K562 (cell line): ENCODE data around the gene SPDYE1. TPM values are rescaled to one million over a fixed set of nuclear protein-coding genes. Genes with fewer than 3 reads are reported as not detected.
"Not testable (repeated sequence)": the region's sequence is repeated elsewhere in the genome, so short reads cannot be mapped to it uniquely, and the experiment has no call there.

Experiments used
- ARID1B ChIP-seq: fragments of 450-650 bp; IDR thresholded peaks from 2 replicates; pipeline ENCODE4 v1.6.1; 2016; ENCODE audit warnings: antibody characterized with exemption, mild to moderate bottlenecking, inconsistent platforms
- ATF3 ChIP-seq, 2 experiments: fragments of 450-650 bp in 1 of 2; sonication (generic) in 1 of 2; formaldehyde crosslinking in 1 of 2; IDR thresholded peaks in 1 of 2; conservative IDR thresholded peaks in 1 of 2; 2 replicates each; pipeline versions ENCODE4 v1.6.1 to v1.8.1; 2016 to 2023; ENCODE audit warnings: mild to moderate bottlenecking in 2 of 2, moderate library complexity in 2 of 2, inconsistent platforms in 1 of 2, missing genetic modification reagents in 1 of 2
- CTBP1 ChIP-seq: fragments of 450-650 bp; IDR thresholded peaks from 2 replicates; pipeline ENCODE4 v1.6.1; 2016; ENCODE audit warnings: borderline replicate concordance
- E2F8 ChIP-seq: fragments of 450-650 bp; IDR thresholded peaks from 2 replicates; pipeline ENCODE4 v1.7.1; 2018; ENCODE audit warnings: mild to moderate bottlenecking, low read depth; ENCODE audit not compliant: partially characterized antibody
- ELF2 ChIP-seq: fragments of 250-450 bp; sonication (Bioruptor Pico); IDR thresholded peaks from 2 replicates; pipeline ENCODE4 v1.5.0; 2021; ENCODE audit warnings: mild to moderate bottlenecking
- EP400 ChIP-seq: fragments of 450-650 bp; IDR thresholded peaks from 2 replicates; pipeline ENCODE4 v1.6.1; 2017; ENCODE audit warnings: antibody characterized with exemption, mild to moderate bottlenecking, moderate library complexity
- HDAC2 ChIP-seq: fragments of 450-650 bp; IDR thresholded peaks from 2 replicates; pipeline ENCODE4 v1.6.1; 2016; ENCODE audit warnings: mild to moderate bottlenecking
- KDM5B ChIP-seq: fragments of 200-600 bp; sonication (generic); IDR thresholded peaks from 2 replicates; pipeline ENCODE4 v1.6.1; 2012; ENCODE audit warnings: low read depth, mild to moderate bottlenecking, moderate library complexity, low read length, control low read depth, inconsistent platforms; ENCODE audit not compliant: insufficient replicate concordance
- NRF1 ChIP-seq, 2 experiments: fragments of 450-650 bp; IDR thresholded peaks in 1 of 2; conservative IDR thresholded peaks in 1 of 2; 2 replicates each; pipeline ENCODE4 v1.6.1; 2014; ENCODE audit warnings: mild to moderate bottlenecking in 2 of 2
- RBM25 ChIP-seq: fragments of 200-400 bp; formaldehyde crosslinking; IDR thresholded peaks from 2 replicates; pipeline ENCODE4 v1.6.1; 2018; ENCODE audit warnings: low read length, low read depth, moderate library complexity; ENCODE audit not compliant: severe bottlenecking
- SUPT5H ChIP-seq: fragments of 450-650 bp; IDR thresholded peaks from 2 replicates; pipeline ENCODE4 v1.6.1; 2016
- YY1 ChIP-seq, 3 experiments: IDR thresholded peaks; 2 replicates each; pipeline ENCODE4 v1.6.1; 2011; ENCODE audit warnings: low read length in 2 of 3, mild to moderate bottlenecking in 2 of 3, moderate library complexity in 2 of 3, borderline replicate concordance in 1 of 3, control low read depth in 1 of 3, low read depth in 1 of 3; ENCODE audit not compliant: insufficient read depth in 3 of 3, insufficient replicate concordance in 2 of 3, control insufficient read depth in 1 of 3, insufficient read length in 1 of 3; ENCODE audit errors: extremely low read depth in 1 of 3
- polyA plus RNA-seq, 8 experiments: library from polyadenylated mRNA; depleted of rRNA in 4 of 8; stranded (reverse) in 5 of 8; unstranded in 3 of 8; fragments of >200 nt; fragmentation: Nextera tagmentation in 2 of 8; fragmentation: Illumina TruSeq in 1 of 8; extraction: Ambion mirVana in 2 of 8; extraction: Trizol in 1 of 8; gene quantifications; 2 replicates each; pipeline versions ENCODE4 v1.2.1 to v1.2.3, GENCODE V29; 2011 to 2014; ENCODE audit warnings: inconsistent platforms in 1 of 8, missing spikeins in 1 of 8
- total RNA-seq, 7 experiments: library from RNA; depleted of rRNA in 6 of 7; stranded (reverse); fragments of >200 nt in 6 of 7; fragmentation: Illumina TruSeq in 2 of 7; extraction: Trizol in 2 of 7; gene quantifications; 2 replicates each; pipeline versions ENCODE4 v1.2.1 to v1.2.3, GENCODE V29; 2011 to 2021; ENCODE audit warnings: low replicate concordance in 1 of 7
- TF ChIP-seq, protein P1 (sequence below): sonication (generic); formaldehyde crosslinking; IDR thresholded peaks from 2 replicates; pipeline ENCODE4 v1.8.0; 2022; ENCODE audit warnings: mild to moderate bottlenecking, missing genetic modification reagents

Gene SPDYE1
- total and polyA plus RNA-seq, 9 of the 15 experiments (the other 6 are each of a cell fraction or from before 2014, with no cell fraction given), result 0.04 to 0.10 TPM; not detected in 7

- TF ChIP-seq E2F8, result peak; percentile 80
- TF ChIP-seq KDM5B, result peak; percentile 62
- TF ChIP-seq EP400, result peak; percentile 73
- peak; percentile 59 for TF ChIP-seq RBM25
- TF ChIP-seq ELF2 (CRISPR knock-in tag), result peak; percentile 88
- TF ChIP-seq ARID1B, result peak; percentile 24; the same call in 1 of the 2 replicates
- peak; percentile 74 for TF ChIP-seq CTBP1
- TF ChIP-seq HDAC2, result peak; percentile 65; the same call in 1 of the 2 replicates
- TF ChIP-seq, protein P1, sequence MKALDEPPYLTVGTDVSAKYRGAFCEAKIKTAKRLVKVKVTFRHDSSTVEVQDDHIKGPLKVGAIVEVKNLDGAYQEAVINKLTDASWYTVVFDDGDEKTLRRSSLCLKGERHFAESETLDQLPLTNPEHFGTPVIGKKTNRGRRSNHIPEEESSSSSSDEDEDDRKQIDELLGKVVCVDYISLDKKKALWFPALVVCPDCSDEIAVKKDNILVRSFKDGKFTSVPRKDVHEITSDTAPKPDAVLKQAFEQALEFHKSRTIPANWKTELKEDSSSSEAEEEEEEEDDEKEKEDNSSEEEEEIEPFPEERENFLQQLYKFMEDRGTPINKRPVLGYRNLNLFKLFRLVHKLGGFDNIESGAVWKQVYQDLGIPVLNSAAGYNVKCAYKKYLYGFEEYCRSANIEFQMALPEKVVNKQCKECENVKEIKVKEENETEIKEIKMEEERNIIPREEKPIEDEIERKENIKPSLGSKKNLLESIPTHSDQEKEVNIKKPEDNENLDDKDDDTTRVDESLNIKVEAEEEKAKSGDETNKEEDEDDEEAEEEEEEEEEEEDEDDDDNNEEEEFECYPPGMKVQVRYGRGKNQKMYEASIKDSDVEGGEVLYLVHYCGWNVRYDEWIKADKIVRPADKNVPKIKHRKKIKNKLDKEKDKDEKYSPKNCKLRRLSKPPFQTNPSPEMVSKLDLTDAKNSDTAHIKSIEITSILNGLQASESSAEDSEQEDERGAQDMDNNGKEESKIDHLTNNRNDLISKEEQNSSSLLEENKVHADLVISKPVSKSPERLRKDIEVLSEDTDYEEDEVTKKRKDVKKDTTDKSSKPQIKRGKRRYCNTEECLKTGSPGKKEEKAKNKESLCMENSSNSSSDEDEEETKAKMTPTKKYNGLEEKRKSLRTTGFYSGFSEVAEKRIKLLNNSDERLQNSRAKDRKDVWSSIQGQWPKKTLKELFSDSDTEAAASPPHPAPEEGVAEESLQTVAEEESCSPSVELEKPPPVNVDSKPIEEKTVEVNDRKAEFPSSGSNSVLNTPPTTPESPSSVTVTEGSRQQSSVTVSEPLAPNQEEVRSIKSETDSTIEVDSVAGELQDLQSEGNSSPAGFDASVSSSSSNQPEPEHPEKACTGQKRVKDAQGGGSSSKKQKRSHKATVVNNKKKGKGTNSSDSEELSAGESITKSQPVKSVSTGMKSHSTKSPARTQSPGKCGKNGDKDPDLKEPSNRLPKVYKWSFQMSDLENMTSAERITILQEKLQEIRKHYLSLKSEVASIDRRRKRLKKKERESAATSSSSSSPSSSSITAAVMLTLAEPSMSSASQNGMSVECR (CRISPR knock-in tag), result peak; percentile 35; the same call in 1 of the 2 replicates
- TF ChIP-seq ATF3 (IDR thresholded peaks at IDR 0.05), result not testable (repeated sequence)
- TF ChIP-seq ATF3 (CRISPR knock-in tag; conservative IDR thresholded peaks at IDR 0.05), result peak; percentile 66; the same call in 1 of the 2 replicates
- TF ChIP-seq YY1 (IDR thresholded peaks at IDR 0.05; ENCODE audit: borderline replicate concordance in 1 of 3, control insufficient read depth in 1 of 3, extremely low read depth in 1 of 3, insufficient read depth in 3 of 3, insufficient read length in 1 of 3, insufficient replicate concordance in 2 of 3, low read depth in 1 of 3, low read length in 2 of 3), result peak in 1 of 3 experiments; percentile 34
- peak; percentile 89 for TF ChIP-seq SUPT5H
- peak; percentile 97 for TF ChIP-seq NRF1 (conservative IDR thresholded peaks at IDR 0.05 in 1 of 2, IDR thresholded peaks at IDR 0.05 in 1 of 2)
Observed at GRCh38 chr7:44018857-44019807, 21.4 kb downstream of the SPDYE1 start (continued).
